ENCODE data around the gene BABAM2.
"Not testable (repeated sequence)": the region's sequence is repeated elsewhere in the genome, so short reads cannot be mapped to it uniquely, and the experiment has no call there.

The BABAM2 gene

DNA sequence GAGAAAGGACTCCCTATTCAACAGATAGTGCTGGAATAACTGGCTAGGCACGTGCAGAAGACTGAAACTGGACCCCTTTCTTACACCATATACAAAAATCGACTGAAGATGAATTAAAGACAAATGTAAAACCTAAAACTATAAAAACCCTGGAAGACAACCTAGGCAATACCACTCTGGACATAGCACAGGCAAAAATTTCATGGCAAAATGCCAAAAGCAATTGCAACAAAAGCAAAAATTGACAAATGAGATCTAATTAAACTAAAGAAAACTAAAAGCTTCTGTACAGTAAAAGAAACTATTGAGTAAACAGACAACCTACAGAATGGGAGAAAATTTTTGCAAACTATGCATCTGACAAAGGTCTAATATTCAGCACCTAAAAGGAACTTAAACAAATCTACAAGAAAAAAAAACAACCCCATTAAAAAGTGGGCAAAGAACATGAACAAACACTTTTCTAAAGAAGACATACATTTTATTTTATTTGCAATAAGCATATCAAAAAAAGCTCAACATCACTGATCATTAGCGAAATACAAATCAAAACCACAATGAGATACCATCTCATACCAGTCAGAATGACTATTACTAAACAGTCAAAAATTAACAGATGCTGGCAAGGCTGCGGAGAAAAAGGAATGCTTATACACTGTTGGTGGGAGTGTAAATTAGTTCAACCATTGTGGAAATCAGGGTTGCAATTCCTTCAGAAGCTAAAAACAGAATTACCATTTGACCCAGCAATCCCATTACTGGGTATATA lies 8.5 kb upstream of the BABAM2 start:
- DNase-seq: not testable (repeated sequence)

DNA sequence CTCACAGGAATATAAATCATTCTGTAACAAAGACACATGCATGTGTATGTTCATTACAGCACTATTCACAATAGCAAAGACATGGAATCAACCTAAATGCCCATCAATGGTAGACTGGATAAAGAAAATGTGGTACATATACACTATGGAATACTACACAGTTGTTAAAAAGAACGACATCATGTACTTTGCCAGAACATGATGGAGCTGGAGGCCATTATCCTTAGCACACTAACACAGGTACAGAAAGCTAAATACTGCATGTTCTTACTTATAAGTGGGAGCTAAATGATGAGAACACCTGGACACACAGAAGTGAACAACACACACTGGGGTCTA lies 8.0 kb upstream of the BABAM2 start:
- not testable (repeated sequence) for DNase-seq

DNA sequence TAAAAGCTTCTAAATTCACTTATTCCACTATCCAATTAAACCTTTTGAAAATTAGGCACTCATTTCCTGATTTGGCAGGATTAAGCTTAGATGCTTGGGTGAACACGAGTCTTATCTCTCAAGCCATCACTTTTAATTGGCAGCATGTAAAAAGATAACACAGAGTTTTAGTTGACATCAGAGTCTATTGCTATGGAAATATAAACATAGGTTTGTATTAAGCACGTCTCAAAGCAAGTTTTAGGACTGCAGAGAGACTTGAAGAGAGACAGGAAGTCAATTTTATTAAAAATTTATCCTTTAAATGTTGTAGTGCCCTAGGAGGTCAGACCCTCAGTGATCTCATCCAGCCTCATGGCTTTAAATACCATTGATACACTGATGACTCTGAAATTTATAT lies 5.9 kb upstream of the BABAM2 start:
- no peak for DNase-seq

DNA sequence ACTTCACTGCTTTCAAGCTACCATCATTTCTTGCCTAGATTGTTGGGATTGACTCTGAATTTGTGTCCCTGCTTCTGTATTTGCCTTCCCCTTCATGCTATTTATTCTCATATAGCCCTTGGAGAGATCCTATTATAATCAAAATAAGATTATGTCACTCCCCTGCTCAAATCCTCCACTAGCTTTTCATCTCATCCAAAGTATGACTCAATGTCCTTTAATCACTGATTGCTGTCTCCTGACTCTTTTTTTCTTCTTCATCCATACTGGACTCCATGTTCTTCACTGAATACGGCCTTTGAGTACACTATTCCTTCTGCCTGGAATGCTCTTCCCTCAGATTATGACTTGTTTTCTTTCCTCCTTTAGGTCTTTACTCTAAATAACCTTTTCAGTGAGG lies 5.3 kb upstream of the BABAM2 start:
- no peak for DNase-seq

DNA sequence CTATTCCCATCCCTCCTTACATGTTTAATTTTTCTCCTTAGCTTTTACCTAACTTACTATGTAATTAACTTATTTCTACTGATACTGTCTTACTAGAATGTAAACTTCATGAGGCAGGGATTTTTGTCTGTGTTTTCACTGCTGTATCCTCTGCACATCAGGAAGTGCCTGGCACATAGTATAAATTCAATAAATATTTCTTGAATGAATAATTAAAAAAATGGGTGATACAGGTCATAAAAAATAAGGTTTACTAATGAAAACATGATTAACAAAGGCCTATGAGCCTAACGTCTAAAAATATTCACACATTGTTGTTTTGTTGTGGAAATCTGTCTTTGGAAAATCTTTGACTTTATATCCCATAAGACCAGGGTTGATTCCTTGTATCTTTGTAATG lies 4.9 kb upstream of the BABAM2 start:
- no peak for DNase-seq

DNA sequence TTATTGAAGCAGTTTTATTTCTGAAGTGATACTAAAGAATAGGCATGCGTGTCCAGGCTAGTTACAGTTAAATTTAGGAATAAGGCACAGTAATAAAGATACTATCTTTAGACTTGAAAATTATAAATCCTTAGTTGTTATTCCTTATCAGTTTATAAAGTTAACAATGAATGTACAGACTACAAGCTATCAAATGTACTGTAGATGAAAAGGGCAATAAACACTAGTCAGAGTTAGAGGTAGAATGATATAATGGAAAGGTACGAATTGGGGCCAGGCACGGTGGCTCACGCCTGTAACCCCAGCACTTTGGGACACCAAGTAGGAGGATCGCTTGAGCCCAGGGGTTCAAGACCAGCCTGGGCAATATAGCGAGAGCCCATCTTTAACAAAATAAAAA lies 4.2 kb upstream of the BABAM2 start:
- DNase-seq: no peak

DNA sequence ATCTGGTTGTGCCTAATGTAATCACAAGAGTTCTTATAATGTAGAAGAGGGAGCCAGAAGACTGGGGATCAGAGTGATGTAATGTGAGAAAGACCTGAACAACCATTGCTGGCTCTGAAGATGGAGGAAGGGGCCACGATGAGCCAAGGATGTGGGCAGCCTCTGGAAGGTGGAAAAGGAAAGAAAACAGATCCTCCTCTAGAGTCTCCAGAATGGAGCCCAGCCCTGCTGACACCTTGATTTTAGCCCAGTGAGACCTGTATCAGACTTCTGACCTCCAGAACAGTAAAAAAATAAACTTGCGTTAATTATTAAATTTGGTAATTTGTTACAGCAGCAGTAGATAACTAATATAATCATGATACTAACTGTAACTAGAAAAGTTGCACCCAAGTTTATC lies 3.4 kb upstream of the BABAM2 start:
- DNase-seq: no peak

DNA sequence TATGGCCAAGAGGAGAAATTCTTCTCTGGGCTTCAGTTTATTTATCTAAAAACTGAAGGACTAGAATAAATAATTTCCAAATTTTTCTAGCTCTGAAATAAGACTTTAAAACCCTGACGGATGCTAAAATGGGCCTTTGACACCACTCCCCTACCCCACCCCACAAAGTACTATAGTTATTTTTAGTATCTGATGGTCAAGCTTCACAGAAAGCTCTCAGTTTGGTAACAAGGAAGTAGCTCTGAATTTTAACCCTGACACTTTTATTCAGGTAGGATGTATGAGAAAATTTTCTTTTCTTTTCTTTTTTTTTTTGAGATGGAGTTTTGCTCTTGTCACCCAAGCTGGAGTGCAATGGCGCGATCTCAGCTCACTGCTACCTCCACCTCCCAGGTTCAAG lies 2.7 kb upstream of the BABAM2 start:
- no peak for DNase-seq

DNA sequence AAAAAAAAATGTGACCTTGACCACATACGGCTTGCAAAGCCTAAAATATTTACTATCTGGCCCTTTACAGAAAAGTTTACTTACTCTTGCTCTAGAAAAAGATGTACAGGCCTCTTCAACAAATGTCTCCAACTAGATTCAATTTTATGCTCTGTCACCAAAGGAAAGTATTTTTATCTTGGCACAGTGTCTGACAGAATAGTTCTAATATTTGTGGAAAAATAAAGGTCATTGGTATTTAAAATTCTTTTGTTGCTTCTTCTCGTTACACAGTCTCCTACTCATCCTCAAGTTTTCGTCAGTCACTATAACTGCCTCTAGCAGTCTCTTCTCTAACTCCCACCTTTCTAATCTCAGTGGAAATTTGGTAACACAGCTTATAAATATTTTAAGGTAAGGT lies 1.7 kb upstream of the BABAM2 start:
- DNase-seq: no peak

DNA sequence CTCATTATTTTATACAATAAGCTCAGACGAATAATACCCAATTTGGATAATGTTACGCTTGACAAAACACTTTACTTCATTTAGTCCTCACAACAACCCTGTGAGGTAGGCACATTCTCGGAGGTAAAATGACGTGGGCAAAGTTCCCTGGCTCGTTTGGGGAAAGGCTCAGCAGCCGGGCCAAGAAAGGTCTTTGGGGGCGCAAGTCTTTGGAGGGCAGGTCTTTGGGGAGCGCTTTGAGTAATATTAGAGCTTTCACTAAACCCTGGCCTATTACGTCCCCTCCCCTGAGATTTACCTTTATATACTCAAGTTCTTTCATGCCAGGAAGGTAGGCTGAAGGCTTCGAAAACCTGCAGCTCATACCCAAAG lies 769 bp upstream of the BABAM2 start:
- peak in 1 of 2 donors; percentile 41 for DNase-seq

DNA sequence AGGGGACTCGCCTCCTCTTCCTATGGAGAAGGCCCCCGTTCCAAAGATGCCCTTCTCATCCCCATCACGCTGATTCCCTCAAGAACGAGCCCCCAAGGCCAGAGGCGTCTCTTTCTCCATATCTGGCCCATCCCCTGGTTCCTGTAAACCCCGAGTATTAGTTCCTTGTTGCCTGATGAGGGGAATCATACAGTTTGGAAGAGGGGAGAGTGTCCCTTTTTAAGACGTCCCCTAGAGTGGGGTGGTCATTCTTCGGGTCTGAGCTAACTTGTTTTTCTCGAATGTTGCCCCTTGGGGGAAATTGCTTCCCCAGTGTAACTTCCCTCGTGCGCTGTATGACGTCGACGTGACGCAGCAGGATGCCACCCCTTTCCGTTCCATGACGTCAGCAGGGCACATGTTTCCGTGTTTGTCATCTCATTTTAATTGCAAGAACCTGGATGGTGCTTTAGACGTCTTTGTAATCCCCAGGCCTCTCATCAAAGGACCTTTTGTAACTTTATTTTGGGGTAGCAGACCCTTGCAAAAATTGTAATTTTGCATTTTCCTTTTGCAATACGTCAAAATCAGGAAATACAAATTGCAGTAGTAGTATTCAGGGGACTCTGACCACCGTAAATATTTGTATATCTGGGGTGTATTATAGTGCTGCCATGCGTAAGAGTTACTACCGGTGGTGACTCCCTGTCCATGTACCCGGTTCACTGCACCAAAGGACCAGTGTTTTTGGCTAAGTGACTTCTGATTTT lies 569 bp downstream of the BABAM2 start:
- peak; percentile 95 to 97 for DNase-seq

DNA sequence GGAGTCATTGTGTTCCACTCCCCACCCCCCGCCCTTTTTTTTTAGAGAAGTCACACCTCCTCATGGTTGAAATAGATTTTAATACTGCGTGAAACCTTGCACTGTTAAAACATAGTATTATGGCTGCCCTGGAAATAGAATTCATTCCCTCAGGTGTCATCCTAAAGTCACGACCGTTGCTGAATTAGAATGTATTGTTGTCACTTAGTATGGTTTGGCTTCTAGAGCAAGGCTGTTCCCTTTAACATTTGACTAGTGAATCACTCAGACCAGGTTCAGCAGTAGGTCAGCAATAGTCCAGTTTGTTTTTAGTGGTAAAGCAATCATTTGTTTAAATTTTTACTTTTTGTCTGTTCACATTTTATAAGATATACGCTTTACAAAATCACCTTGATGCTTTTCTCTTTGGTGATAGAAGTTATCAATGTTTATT lies 1.2 kb downstream of the BABAM2 start:
- DNase-seq: peak in 1 of 2 donors; percentile 28

DNA sequence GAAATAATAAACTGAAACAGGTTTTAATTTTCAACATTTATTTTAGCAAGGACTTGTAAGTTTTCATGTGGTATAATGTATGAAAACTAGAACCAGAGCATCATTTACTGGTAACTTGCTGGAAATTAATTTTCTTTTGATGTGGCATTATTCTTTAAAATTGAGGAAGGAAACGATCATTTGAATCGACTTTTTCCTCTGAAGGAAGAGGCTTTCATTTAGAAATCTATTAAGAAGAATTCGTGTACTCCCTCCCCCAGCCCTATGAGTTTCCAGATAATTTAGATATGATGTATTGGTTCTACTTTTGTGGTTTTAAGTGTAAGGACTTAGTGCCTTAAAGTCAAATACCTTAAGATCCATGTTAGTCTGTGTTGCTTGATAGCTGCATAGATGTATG lies 2.5 kb downstream of the BABAM2 start:
- DNase-seq: peak; percentile 32 to 88

DNA sequence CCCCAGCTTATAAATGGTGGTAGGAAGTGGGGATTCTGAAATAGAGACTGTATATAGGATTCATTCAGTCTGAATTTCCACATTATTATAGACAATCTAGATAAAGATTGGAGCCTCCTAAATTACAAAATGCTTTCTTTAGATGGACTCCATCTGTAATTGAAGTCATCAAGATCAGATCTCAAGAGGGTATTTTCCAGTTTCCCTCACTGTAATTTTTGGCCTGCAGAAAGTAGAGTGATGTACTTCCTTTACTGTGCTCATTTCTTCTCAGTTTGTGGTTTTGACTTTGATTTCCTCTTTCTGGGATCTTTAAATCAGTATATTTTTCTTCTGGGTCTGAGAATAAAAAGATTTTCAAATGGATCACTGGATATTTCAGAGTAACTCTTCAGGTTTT lies 7.2 kb downstream of the BABAM2 start:
- peak in 1 of 2 donors; percentile 41 for DNase-seq

DNA sequence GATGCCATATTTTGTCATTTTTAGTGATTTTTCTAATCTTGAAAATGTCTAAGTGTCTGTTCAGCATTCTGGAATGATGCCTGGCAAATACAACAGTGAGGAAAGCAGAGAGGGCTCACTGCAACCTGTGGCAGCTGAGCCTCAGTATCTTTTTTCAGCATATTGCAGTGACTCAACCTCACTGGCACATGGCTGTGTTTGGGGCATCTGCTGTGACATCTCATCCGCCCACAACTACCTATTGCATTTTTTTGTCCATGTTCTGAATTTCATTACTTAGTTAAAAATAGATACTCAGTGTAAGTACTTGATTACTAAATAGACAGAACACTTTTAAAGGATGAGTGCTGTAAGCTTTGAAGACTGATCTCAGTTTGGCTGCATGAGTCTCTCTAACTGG lies 10.7 kb downstream of the BABAM2 start:
- DNase-seq: no peak

DNA sequence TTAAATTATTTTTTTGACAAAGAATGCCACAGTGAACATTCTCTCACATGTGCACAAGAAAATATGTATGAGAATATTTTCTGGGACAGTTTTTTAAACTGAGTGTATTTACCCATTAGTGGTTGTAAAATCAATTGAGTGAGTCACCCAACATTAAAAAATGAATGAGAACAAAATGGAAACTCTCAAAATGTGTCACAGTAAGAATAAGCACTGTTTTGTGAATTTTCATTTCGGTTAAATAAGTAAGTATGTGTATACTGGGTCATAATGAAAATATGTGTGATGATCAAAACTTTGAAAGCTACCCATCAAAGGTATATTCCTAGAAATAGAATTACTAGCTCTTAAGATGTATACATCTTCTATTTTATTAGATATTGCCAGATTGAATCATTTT lies 11.6 kb downstream of the BABAM2 start:
- no peak for DNase-seq

DNA sequence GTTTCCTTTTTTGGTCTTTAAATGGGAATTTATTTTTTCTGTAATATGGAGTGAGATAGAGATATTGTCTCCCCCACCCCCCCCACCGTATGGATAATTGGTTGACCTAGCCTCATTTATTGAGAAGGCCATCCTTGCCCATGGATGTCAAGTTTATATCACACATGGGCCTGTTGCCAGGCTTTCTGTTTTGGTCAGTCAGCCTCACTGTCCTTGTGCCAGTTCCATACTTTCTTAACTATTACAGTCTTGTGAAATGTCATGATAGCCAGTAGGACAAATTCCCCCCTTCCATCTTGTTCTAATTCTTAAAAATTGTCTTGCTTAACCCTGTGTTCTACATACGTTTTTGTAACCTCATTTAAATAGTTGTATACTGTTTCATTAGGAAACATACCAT lies 12.5 kb downstream of the BABAM2 start:
- no peak for DNase-seq

DNA sequence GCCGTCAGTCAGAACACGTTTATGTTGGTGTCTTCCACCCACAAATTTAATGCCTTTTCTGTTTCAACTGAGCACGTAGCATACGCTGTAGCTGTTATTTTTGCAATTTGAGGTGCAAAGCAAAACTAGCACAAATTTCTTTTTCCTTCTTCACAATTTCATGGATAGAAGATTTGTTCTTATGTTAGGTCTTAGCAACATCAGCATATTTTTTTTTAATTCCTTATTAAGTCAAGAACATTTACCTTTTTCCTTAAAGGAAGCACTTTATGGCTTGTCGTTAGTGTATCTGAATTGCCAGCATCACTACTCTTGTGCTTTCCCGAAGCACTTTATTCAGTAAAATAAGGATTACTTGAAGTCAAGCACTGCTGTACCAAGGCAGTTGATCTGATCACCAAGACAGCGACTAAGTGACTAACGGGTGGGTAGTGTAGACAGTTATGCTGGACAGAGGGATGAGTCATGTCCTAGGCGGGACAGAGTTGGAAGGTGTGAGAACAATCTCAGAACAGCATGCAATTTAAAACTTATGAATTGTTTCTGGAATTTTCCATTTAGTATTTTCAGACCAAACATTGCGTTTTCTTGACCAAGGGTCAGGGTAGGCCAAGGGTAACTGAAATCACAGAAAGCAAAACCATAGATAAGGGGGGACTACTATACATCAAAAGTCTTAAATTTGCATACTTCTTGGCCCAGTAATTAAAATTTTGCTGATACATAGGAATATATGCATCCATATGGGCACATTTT lies 13.3 kb downstream of the BABAM2 start:
- DNase-seq: no peak

DNA sequence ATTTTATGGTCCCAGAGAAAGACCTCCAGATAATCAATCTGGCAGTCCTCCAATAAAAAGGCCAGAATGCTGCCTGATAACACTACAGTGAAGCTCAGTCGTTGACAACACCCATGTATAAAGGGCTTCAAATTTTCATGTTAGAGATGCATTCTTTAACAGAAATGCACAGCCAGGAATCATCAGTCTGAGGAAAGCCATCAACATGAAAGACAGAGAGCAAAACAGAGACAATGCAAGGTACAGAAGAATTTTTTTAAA lies 13.8 kb downstream of the BABAM2 start:
- no peak for DNase-seq

DNA sequence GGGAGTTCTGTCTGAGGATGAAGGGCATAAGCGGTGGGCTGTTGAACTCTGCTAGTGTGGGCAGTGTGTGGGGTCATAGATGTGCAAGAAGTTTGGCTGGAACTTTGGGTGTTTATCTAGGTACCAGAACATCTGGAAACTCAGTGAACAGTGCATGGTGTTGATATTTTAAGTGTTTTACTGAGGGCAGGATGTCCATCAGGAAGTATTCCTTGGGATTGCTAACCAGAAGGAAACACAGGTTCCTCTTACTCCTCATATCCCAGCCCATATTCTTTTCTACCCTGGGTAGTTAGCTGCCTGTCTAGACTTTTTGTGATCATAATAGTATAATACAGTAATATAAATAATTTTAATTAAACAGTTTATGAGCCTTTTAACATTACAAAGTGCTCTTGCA lies 15.5 kb downstream of the BABAM2 start:
- no peak for DNase-seq

DNA sequence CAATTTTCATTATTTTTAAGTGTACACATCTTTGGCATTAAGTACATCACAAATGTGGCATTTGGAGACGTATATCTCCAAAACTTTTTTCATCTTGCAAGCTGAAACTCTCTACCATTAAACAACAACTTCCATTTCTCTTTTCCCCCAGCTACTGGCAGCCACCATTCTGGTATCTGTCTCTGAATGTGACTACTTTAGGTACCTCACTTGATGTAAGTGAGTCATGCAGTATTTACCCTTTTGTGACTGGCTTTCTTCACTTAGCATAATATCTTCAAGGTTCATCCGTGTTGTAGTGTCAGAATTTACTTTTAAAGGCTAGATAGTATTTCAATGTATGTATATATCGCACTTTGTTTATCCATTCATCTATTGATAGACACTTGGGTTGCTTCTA lies 17.0 kb downstream of the BABAM2 start:
- DNase-seq: no peak

DNA sequence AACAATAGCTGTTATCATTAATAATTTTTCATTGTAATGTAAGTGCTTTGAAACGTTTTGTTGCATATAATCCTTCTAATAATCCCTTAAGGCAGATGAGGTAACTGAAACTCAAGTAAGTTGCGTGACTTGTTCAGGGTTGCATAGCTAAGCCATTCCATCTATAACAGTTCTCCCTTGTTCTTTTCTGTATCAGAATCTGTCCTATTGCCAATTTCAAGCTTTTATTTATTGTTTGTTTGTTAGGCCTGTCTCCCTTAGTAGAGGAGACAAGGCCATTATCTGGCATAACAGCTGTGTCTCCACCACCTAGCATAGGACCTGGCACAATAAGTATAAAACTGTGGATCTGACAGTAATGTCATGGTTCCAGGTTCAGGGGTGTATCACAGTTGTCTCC lies 19.4 kb downstream of the BABAM2 start:
- no peak for DNase-seq

DNA sequence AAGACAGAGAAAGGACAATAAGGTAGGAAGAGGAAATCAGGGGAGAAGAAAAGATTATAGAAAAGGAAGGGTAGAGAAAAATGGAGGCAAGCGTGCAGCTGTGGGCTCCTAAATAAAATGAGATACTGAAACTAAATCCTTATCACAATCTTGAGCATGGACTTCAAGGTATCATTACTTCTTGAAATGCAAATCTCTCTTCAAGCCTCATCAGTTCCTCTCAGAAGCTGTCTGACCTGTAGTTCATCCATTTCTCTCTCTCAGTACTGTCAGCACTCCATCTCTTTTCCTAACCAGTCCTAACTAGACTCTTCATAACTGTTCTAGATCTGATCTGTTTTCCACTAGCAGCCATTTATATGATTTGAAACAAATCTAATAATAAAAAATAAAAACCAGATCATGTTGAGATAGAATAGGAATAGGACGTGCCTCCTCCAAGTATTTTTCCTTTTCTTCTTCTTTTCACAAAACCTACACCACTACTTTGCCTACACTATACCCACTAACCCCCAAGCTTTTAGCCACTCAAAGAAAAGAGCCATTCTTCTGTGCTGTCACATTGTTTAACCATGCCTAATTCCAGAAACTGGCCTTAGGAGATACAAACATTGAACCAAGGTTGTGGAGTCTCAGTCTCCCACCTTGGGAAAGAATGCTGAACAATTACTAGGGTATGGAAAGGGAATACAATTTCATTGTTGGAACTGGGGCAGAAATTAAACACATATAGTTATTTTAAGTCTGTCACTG lies 21.1 kb downstream of the BABAM2 start:
- no peak for DNase-seq

DNA sequence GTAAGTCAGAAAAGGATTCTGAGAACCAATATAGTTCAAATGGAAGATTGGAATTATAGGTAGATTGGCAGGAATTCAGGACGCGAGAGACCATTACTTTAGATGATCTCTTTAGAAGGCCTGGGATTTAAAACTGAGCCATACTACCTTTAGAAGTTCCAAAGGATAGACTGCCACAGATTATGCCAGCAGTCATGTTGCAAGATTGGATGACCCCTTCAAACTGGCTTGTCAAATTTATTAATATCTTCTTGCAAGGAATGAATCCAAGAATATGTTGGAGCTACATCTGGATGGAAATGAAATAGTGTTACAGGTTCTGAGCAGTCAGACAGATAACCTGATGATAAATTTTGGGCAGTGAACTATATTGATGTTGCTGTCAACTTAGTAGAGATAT lies 22.0 kb downstream of the BABAM2 start:
- DNase-seq: no peak

Data from CD4-positive, alpha-beta T cell treated with Interleukin-4 for 1 hour (primary cell).